ENCODE data around the gene BAHCC1.
"Not testable (repeated sequence)": the region's sequence is repeated elsewhere in the genome, so short reads cannot be mapped to it uniquely, and the experiment has no call there.

Gene BAHCC1

GRCh38 chr17:81394921-81395599 lies at the start of gene BAHCC1:
TSS of gene BAHCC1 (plus strand) at chr17:81395457. CDS start at chr17:81399740, 4,283 bp downstream.
- peak; percentile 86 to 93 for DNase-seq

GRCh38 chr17:81346090-81346907 lies 49.0 kb upstream of the BAHCC1 start:
- DNase-seq, result peak; percentile 95 to 96

DNA sequence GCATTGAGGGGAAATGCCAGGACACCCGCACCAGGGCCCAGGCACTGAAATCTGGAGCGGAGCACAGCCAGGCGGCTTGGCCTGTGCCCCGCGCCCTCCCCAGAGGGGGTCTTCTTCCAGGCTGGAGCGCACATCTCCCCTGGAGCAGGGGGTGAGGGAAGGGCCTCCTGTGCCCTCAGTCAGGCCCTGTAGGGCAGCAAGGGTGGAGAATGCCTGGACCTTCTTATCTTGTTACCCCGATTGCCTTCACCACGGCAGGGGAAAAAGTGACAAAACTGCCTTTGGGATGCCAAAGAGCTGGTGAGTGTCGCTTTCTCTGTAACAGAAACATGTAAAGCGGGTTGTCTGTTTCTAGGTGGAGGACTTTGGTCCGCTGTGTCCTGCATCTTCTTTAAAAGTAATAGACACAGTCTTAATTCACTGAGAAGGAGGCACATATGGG lies 48.3 kb upstream of the BAHCC1 start:
- DNase-seq, result no peak

DNA sequence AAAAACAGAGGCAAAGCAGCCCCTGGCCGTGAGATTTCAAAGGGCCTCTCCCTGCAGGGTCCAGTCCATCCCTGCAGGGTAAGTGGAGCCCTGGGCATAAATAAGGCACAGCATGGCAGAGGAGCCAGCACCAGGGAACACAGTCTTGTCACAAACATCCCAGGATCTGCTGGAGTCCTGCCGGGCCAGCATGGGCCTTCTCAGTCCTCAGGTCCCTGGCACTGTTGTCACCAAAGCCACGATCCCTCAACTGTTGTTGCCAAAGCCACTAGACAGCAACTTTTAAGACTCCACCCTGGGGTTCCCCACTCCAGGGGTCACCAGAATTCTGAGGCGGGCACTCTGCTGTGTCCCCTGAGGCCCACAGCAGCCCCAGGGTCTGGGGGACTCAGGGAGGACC lies 47.8 kb upstream of the BAHCC1 start:
- no peak for DNase-seq

GRCh38 chr17:81348097-81349055 lies 46.9 kb upstream of the BAHCC1 start:
- no peak for DNase-seq

GRCh38 chr17:81349397-81350319 lies 45.6 kb upstream of the BAHCC1 start:
- DNase-seq, result no peak

DNA sequence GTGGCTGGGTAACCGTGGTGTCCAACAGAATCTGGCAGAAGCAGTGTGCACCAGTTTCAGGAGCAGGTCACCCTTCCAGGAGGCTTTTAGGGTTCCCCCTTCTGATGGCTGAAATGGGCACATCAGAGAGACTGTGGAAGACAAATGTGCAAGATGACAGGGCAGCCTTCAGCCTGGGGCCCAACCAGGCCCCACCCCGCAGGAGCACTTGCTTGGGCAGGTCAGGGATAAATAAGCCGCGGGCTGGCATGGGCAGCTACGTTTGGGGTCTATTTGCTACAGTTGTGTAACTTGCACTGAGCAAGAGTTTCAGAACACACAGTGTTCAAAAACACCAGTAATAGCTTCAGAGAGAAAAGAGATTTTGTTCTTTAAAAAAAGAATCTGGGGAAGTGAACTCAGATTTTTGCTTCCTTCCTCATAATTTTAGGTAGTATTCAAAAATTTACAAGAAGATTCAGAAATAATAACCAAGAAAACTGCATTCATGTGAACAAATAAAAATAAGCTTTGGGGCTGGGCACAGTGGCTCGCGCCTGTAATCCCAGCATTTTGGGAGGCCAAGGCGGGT lies 44.9 kb upstream of the BAHCC1 start:
- DNase-seq, result no peak

GRCh38 chr17:81351329-81352052 lies 43.8 kb upstream of the BAHCC1 start:
- not testable (repeated sequence) for DNase-seq

DNA sequence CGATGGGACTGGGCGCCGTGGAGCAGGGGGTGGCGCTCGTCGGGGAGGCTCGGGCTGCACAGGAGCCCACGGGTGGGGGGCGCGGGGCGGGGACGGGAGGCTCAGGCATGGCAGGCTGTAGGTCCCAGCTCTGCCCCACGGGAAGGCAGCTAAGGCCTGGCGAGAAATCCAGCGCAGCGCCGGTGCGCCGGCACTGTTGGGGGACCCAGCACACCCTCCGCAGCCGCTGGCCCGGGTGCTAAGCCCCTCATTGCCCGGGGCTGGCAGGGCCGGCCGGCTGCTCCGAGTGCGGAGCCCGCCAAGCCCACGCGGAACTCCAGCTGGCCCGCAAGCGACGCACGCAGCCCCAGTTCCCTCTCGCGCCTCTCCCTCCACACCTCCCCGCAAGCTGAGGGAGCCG lies 43.2 kb upstream of the BAHCC1 start:
- not testable (repeated sequence) for DNase-seq

- no peak for DNase-seq
These were observed 40.9 kb upstream of the BAHCC1 start for GRCh38 chr17:81354252-81354953.

DNA sequence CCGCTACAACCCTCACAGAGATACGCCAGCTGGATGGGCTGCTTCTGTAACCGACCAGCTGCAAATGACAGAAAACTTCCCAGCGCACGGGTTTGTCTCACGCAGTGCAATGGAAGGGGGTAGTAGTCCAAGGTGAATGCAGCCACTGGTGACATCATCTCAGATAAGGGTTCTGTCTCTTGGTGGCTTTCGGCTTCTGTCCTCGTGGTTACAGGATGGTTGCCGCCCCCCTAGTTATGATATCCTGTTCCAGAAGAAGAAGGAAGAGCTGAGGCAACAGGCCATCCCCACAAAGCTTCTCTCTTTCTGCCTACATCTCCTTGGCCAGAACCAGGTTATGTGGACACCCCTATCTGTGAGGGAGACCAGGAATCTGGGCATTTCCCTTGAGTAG lies 40.3 kb upstream of the BAHCC1 start:
- DNase-seq, result no peak

DNA sequence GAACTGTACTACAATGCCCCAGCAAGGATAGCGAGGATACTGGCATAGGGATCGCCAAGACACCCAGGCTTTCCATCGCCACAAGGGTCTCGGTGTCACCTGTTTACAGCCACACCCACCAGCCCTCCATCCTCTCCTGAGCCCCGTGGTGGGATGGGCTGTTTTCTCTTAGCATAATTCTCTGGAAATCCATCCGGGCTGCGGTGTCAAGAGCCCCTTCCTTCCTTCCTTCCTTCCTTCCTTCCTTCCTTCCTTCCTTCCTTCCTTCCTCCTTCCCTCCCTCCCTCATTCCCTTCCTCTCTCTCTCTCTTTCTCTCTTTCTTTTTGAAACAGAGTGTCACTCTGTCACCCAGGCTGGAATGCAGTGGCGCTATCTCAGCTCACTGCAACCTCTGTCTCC lies 36.0 kb upstream of the BAHCC1 start:
- DNase-seq, result no peak

DNA sequence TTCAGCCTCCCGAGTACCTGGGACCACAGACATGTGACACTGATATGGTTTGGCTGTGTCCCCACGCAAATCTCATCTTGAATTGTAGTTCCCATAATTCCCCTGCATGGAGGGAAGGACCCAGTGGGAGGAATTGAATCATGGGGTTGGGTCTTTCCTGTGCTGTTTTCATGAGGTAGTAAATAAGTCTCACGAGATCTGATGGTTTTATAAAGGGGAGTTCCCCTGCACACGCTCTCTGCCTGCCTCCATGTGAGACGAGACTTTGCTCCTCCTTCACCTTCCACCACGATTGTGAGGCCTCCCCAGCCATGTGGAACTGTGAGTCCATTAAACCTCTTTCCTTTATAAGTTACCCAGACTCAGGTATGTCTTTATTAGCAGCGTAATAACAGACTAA lies 33.3 kb upstream of the BAHCC1 start:
- not testable (repeated sequence) for DNase-seq

- DNase-seq, result no peak
These were observed 30.7 kb upstream of the BAHCC1 start for GRCh38 chr17:81364278-81365147.

- DNase-seq, result peak in 1 of 2 donors; percentile 35
These were observed 30.1 kb upstream of the BAHCC1 start for GRCh38 chr17:81365148-81365600.

DNA sequence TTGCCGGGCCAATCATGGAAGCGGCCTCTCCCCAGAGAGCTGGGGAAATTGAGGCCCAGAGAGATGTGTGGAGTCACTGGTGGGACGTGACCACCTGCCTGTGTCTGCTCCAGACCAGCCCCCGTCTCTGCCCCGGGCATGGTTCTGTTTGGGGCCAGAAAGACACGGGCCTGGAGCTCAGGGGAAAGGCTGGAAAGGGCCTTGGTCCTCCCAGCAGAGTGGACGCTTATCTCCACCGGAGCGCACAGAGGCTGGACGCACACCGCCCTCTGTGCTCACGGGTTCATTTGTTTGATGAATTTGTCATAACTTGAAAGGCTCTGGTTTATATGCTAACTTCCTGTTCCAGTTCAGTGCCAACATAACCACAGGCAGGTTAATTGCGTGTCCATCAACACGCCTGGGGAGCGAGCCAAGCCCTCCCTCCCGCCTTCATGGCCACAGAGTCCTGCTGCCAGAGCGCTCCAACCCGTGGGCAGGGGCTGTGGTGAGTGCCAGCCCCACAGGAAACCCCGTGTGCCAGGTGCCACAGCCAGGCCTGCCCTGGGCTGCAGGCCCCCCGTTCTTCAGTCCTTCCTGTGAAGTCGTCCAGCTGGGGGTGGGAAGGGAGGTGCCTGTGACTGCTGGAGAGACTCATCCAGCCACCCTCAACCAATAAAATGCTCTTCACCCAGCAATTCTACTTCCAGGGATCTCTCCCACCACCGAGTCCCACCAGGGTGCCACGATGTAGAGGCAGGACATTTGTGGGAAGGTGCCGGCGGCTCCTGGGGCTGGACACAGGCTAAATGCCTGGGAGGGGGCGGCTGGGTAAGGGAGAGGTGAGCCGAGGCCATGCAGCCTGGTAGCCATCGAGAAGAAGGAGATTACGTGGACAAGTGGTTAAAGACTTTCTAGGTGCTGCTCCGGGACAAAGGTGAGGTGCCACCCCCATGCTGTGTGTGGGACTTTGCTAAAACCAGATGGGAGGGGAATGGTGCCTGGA lies 29.4 kb upstream of the BAHCC1 start:
- DNase-seq, result peak; percentile 30 to 37

DNA sequence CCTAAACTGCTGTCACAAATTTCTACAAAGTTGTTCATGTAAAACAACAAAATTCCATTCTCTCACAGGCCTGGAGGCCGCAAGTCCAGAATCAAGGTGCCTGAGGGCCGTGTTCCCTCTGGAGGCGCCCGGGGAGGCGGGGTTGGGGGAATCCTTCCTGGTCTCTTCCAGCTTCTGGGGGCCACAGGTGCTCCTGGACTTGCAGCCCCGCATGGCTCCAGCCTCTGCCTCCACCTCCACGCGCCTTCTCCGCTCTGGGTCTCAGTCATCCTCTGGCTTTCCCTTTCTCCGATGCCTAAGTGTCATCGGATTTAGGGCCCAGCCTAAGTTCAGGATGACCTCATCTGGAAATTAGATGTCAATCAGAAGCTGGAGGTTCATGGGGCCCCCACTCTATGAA lies 28.6 kb upstream of the BAHCC1 start:
- no peak for DNase-seq

DNA sequence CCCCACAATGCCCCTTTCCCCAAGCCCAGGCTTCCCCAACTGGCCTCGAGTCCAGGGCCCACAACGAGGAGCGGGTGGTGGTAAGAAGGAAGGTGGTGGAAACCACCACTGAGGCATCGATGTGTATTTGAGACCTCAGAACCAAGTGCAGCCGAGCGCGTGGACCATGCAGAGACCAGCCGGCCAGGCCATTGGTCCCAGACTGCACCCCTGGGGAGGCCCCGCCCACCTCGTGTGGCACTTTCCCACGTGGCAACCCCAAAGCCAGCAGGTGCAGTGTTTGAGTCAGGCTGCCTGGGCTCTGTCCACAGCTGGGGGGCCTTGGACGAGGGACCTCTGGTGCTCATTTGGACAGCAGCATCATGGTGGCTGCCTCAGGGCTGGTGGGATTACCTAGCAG lies 28.1 kb upstream of the BAHCC1 start:
- DNase-seq, result no peak
